Neuronal stem cell (in vitro differentiated cells): ENCODE measurements around the gene TH.

ENCODE experiments used
- DNase-seq: peaks from one replicate; pipeline ENCODE4 v3.0.0-alpha.2; 2013; ENCODE audit warnings: low spot score
- H2AFZ ChIP-seq: one replicate; pipeline ENCODE4 v1.6.1; 2013; ENCODE audit warnings: mild to moderate bottlenecking, low read length, inconsistent platforms
- H2AK5ac ChIP-seq: 2 replicates; pipeline ENCODE4 v1.6.1; 2013; ENCODE audit warnings: low read depth, mild to moderate bottlenecking, inconsistent platforms, low read length, moderate library complexity, mixed read lengths
- H2BK120ac ChIP-seq: 2 replicates; pipeline ENCODE4 v1.6.1; 2013; ENCODE audit warnings: low read depth, mild to moderate bottlenecking, inconsistent platforms, low read length, moderate library complexity, mixed read lengths
- H2BK12ac ChIP-seq: one replicate; pipeline ENCODE4 v1.6.1; 2013; ENCODE audit warnings: low read length, inconsistent platforms
- H2BK15ac ChIP-seq: 2 replicates; pipeline ENCODE4 v1.6.1; 2013; ENCODE audit warnings: mild to moderate bottlenecking, low read length, inconsistent platforms, mixed read lengths
- H2BK5ac ChIP-seq: one replicate; pipeline ENCODE4 v1.6.1; 2013; ENCODE audit warnings: inconsistent platforms, mild to moderate bottlenecking, low read length, moderate library complexity
- H3K14ac ChIP-seq: one replicate; pipeline ENCODE4 v1.6.1; 2013; ENCODE audit warnings: low read length, inconsistent platforms
- H3K18ac ChIP-seq: 2 replicates; pipeline ENCODE4 v1.6.1; 2013; ENCODE audit warnings: low read length, inconsistent platforms
- H3K23ac ChIP-seq: 2 replicates; pipeline ENCODE4 v1.6.1; 2013; ENCODE audit warnings: low read depth, mild to moderate bottlenecking, mixed read lengths, low read length, inconsistent platforms; ENCODE audit not compliant: poor library complexity
- H3K27ac ChIP-seq: replicated peaks from 3 replicates; pipeline ENCODE4 v1.5.1; 2013; ENCODE audit warnings: low read length, inconsistent platforms
- H3K27me3 ChIP-seq, 3 experiments: 2 replicates each; pipeline ENCODE4 v1.6.1; 2013; ENCODE audit warnings: low read length in 3 of 3, mild to moderate bottlenecking in 2 of 3, inconsistent platforms in 1 of 3, low read depth in 1 of 3, mixed read lengths in 1 of 3, moderate library complexity in 1 of 3; ENCODE audit not compliant: control insufficient read depth in 3 of 3, insufficient read depth in 3 of 3
- H3K36me3 ChIP-seq, 2 donors: replicated peaks in 1 of 2; 2 replicates each; pipeline ENCODE4 v1.6.1; 2013; ENCODE audit warnings: low read length in 2 of 2; ENCODE audit not compliant: control insufficient read depth in 2 of 2, insufficient read depth in 2 of 2
- H3K4ac ChIP-seq: 2 replicates; pipeline ENCODE4 v1.6.1; 2013; ENCODE audit warnings: inconsistent platforms, mild to moderate bottlenecking, low read length, moderate library complexity
- H3K4me1 ChIP-seq, 2 donors: 1 replicate in 1 of 2; 2 replicates in 1 of 2; pipeline ENCODE4 v1.6.1; 2013; ENCODE audit warnings: low read length in 2 of 2, low read depth in 1 of 2; ENCODE audit not compliant: control insufficient read depth in 2 of 2, insufficient read depth in 1 of 2
- H3K4me2 ChIP-seq: one replicate; pipeline ENCODE4 v1.6.1; 2013; ENCODE audit warnings: mild to moderate bottlenecking, low read length, inconsistent platforms; ENCODE audit not compliant: insufficient read depth, poor library complexity, severe bottlenecking
- H3K4me3 ChIP-seq, 2 donors: 2 replicates each; pipeline ENCODE4 v1.5.1; 2013; ENCODE audit warnings: low read length in 2 of 2, mild to moderate bottlenecking in 2 of 2, inconsistent platforms in 1 of 2, moderate library complexity in 1 of 2
- H3K79me1 ChIP-seq: one replicate; pipeline ENCODE4 v1.6.1; 2013; ENCODE audit warnings: low read depth, mild to moderate bottlenecking, inconsistent platforms, low read length, moderate library complexity
- H3K9ac ChIP-seq: one replicate; pipeline ENCODE4 v1.6.1; 2013; ENCODE audit warnings: mild to moderate bottlenecking, low read depth, low read length, inconsistent platforms; ENCODE audit not compliant: poor library complexity
- H3K9me3 ChIP-seq, 2 donors: replicated peaks in 1 of 2; 2 replicates each; pipeline versions ENCODE3 to v1.6.1; 2013; ENCODE audit warnings: low read length in 2 of 2, mild to moderate bottlenecking in 2 of 2, inconsistent platforms in 1 of 2, low read depth in 1 of 2, mixed read lengths in 1 of 2, moderate library complexity in 1 of 2; ENCODE audit not compliant: control insufficient read depth in 2 of 2, insufficient read depth in 1 of 2
- H4K8ac ChIP-seq: one replicate; pipeline ENCODE4 v1.6.1; 2013; ENCODE audit warnings: low read depth, mild to moderate bottlenecking, inconsistent platforms, low read length, moderate library complexity
- H4K91ac ChIP-seq: one replicate; pipeline ENCODE4 v1.6.1; 2013; ENCODE audit warnings: low read length, low read depth, mild to moderate bottlenecking, inconsistent platforms; ENCODE audit not compliant: poor library complexity
- WGBS, 2 donors: extraction: QIAGEN DNeasy Blood & Tissue Kit; methylation state at CpG; one replicate each; pipeline ENCODE4 v1.1.7; 2013; ENCODE audit warnings: missing lambda C conversion rate in 2 of 2, mixed read lengths in 1 of 2; ENCODE audit not compliant: insufficient read length in 2 of 2, insufficient replicate concordance in 1 of 2; ENCODE audit errors: extremely low coverage in 2 of 2; 5-methylcytosine and 5-hydroxymethylcytosine counted together

TH gene

DNA sequence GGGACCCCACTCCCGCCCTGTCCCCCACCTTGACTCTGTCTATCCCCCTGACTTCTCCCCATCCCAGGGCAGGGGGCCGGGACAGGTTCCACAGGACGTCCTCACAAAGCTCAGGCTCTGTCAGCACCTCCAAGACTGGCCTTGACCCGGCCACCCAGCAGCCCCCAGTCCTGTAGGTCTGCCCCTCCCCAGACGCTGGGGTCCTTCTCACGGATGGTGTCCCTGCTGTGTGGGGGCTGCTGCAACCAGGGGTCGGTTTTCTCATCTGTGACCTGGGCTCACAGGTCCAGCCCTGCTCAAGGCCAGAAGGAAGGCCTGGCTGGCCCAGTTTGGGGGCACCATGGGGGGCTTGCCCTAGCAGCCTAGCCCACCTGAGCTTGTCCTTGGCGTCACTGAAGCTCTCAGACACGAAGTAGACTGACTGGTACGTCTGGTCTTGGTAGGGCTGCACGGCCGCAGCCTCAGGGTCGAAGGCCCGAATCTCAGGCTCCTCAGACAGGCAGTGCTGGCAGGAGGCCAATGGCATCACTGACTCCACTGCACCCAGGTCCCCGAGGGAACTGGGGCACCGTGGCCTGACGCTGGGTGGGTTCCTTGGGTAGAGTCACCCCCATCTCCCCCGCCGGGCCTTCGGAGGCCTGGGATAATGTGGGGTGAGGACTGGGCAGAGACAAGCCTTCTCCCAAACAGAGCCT is 6.6 kb downstream of the TH start:
- H2AK5ac ChIP-seq, result peak overlapping the region; percentile 100
- H2BK12ac ChIP-seq, result peak overlapping the region; percentile 90
- H4K91ac ChIP-seq, result no peak overlapping the region
- H3K9ac ChIP-seq, result peak overlapping the region; percentile 44
- H3K27me3 ChIP-seq, result peaks cover 0 to 8% (median 0%) of the 10 kb centered on the region in 3 experiments
- H3K4me2 ChIP-seq, result no peak overlapping the region
- no peak overlapping the region for H2BK120ac ChIP-seq
- peak overlapping the region; percentile 21 for H3K14ac ChIP-seq
- H3K23ac ChIP-seq, result no peak overlapping the region
- no peak overlapping the region for H4K8ac ChIP-seq
- H2BK15ac ChIP-seq, result peak overlapping the region; percentile 100
- H3K9me3 ChIP-seq, result no peaks in the 10 kb centered on the region
- H3K79me1 ChIP-seq, result peaks cover 1% of the 10 kb centered on the region
- H3K36me3 ChIP-seq, result no peaks in the 10 kb centered on the region
- H2BK5ac ChIP-seq, result peak overlapping the region; percentile 85
- no peak overlapping the region for H3K4me3 ChIP-seq
- no peak overlapping the region for H2AFZ ChIP-seq
- no peak overlapping the region for H3K4ac ChIP-seq
- H3K18ac ChIP-seq, result peak overlapping the region; percentile 64
- no peak overlapping the region for H3K27ac ChIP-seq
- no CpG with 5 or more reads among the region's 20 CpGs for WGBS, 2 donors
- H3K4me1 ChIP-seq, result peaks cover 0 to 6% of the 10 kb centered on the region in 2 donors
- no peak for DNase-seq

DNA sequence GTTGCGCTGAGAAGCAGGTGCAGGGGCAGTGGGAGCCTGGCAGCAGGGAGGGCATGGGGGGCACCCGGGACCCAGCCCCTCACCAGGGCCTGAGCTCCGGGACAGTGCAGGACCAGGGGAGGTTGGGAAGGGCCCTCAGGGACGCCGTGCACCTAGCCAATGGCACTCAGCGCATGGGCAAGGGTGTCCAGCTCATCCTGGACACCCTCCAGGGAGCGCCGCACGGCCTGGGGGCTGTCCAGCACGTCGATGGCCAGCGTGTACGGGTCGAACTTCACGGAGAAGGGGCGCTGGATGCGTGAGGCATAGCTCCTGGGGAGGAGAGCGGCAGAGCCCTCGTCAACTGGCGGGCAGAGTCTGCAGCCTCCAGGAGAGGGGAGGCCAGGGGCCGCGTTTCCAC is 7.5 kb downstream of the TH start:
- Histone ChIP-seq H2BK12ac (peak overlapping the region; percentile 73), H2BK5ac (no peak overlapping the region), H4K91ac (peak overlapping the region; percentile 72), H3K4ac (peak overlapping the region; percentile 53), H4K8ac (peak overlapping the region; percentile 17), H3K9ac (peak overlapping the region; percentile 70), H2AFZ (no peak overlapping the region), H3K14ac (peak overlapping the region; percentile 94), H3K79me1 (peaks cover 1% of the 10 kb centered on the region), H2BK15ac (peak overlapping the region; percentile 85), H2AK5ac (peak overlapping the region; percentile 97), H2BK120ac (peak overlapping the region; percentile 87), H3K4me3 (no peak overlapping the region), H3K27ac (no peak overlapping the region), H3K27me3 (peaks cover 0 to 8% (median 0%) of the 10 kb centered on the region in 3 experiments), H3K4me1 (peaks cover 0 to 3% of the 10 kb centered on the region in 2 donors), H3K23ac (peak overlapping the region; percentile 80), H3K36me3 (no peaks in the 10 kb centered on the region), H3K18ac (peak overlapping the region; percentile 96), H3K9me3 (no peaks in the 10 kb centered on the region), H3K4me2 (no peak overlapping the region)
- WGBS, 2 donors, result no CpG with 5 or more reads among the region's 22 CpGs
- DNase-seq, result no peak

DNA sequence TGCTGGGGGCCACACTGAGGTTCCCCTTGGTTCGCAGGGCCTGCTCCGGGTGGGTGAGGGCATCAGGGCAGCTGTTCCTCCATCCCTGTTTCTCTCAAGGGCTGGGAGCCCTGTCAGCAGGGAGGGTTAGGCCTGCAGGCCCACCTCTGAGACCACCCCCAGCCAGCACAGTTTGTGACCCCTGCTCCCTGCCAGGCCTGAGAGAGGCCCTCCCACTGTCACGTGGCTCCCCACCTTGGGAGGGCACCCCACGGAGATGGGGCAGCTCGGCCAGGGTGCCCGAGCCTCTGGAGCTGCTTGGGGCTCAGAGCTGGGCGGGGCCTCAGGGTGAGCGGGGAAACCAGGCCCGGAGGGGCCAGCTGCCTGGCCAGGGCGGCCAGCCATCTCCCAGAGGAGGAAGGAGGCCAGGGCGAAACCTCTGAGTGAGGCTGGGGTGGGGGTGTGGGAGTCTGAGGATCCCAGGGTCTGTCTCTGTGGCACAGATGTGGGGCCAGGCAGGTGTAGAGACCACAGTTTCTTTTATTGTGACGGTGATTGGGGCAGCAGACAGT is 8.1 kb downstream of the TH start:
- WGBS, 2 donors, result no CpG with 5 or more reads among the region's 12 CpGs
- Histone ChIP-seq H3K4me3 (no peak overlapping the region), H3K18ac (peak overlapping the region; percentile 96)

DNA sequence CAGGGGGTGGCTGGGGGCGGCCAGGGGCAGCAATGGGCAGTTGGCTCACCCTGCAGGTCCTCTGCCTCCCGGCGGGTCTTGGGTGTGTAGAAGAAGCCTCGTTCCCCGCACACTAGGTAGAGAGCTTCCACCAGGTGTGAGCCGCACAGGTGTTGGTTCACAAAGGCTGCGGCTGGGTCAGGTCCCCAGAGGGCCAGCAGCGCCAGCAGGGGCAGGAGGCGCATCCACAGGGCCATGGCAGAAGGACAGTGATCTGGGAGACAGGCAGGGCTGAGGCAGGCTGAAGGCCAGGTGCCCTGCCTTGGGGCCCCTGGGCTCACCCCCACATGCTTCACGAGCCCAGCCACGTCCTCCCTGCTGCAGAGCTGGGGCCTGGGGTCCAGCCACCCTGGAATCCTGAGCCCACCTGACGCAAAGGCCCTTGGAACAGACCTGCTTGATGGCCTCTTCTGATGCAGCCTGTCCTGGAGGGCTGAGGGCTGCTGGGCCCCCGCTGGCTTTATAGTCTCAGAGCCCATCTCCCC is 10.8 kb downstream of the TH start, which contains the start of gene INS:
Gene INS, minus strand, starts transcription at position 474 of the 524 bp plus-strand sequence. Its CDS starts 238 bp downstream, at position 236.
- Histone ChIP-seq H3K4me2 (no peak within 1 kb of the TSS), H3K27me3 (peaks cover 0 to 8% (median 0%) of the 10 kb centered on the region in 3 experiments), H2AFZ (no peak within 1 kb of the TSS), H3K4ac (peak within 1 kb of the TSS; percentile 23), H3K79me1 (no peaks in the 10 kb centered on the region), H3K14ac (peak within 1 kb of the TSS; percentile 89), H2BK12ac (peak within 1 kb of the TSS; percentile 30), H2AK5ac (peak within 1 kb of the TSS; percentile 97), H2BK120ac (peak within 1 kb of the TSS; percentile 81), H3K27ac (no peak within 1 kb of the TSS), H3K9ac (peak within 1 kb of the TSS; percentile 50), H3K4me3 (no peak within 1 kb of the TSS), H2BK5ac (peak within 1 kb of the TSS; percentile 75), H3K23ac (peak within 1 kb of the TSS; percentile 91), H3K36me3 (no peaks in the 10 kb centered on the region), H3K18ac (peak within 1 kb of the TSS; percentile 87), H4K8ac (no peak within 1 kb of the TSS), H3K4me1 (peaks cover 0 to 1% of the 10 kb centered on the region in 2 donors), H4K91ac (no peak within 1 kb of the TSS), H3K9me3 (no peaks in the 10 kb centered on the region), H2BK15ac (peak within 1 kb of the TSS; percentile 92)
- DNase-seq, result no peak
- WGBS, 2 donors, result no CpG with 5 or more reads among the region's 13 CpGs

More for the DNA sequence above, 8.1 kb downstream of the TH start:
- H2BK15ac ChIP-seq, result peak overlapping the region; percentile 85
- H3K27ac ChIP-seq, result no peak overlapping the region
- H4K8ac ChIP-seq, result peak overlapping the region; percentile 96
- peak overlapping the region; percentile 87 for H2BK120ac ChIP-seq
- H3K14ac ChIP-seq, result peak overlapping the region; percentile 94
- H3K4me1 ChIP-seq, result no peaks in the 10 kb centered on the region
- H2BK5ac ChIP-seq, result no peak overlapping the region
- peak overlapping the region; percentile 72 for H4K91ac ChIP-seq
- no peak overlapping the region for H3K4me2 ChIP-seq
- H3K79me1 ChIP-seq, result peaks cover 1% of the 10 kb centered on the region
- H3K27me3 ChIP-seq, result peaks cover 0 to 8% (median 0%) of the 10 kb centered on the region in 3 experiments
- H3K36me3 ChIP-seq, result no peaks in the 10 kb centered on the region
- H3K4ac ChIP-seq, result peak overlapping the region; percentile 53
- DNase-seq, result no peak
- peak overlapping the region; percentile 97 for H2AK5ac ChIP-seq
- peak overlapping the region; percentile 89 for H3K23ac ChIP-seq
- H3K9me3 ChIP-seq, result no peaks in the 10 kb centered on the region
- H3K9ac ChIP-seq, result peak overlapping the region; percentile 70
- peak overlapping the region; percentile 73 for H2BK12ac ChIP-seq
- H2AFZ ChIP-seq, result no peak overlapping the region
